IMR-90 (cell line): ENCODE measurements around the gene PRKG2. TPM values are rescaled to one million over a fixed set of nuclear protein-coding genes. Genes with fewer than 3 reads are reported as not detected.

Experiments used
- ATAC-seq: fragments of 200-7000 bp; cut with Tn5 transposase; 2 replicates; pipeline ENCODE4 v1.9.1; 2020; ENCODE audit warnings: low read depth, mild to moderate bottlenecking, moderate library complexity
- BruUV-seq: library from RNA; stranded (reverse); fragments of 400-500 nt; replicated peaks from 2 replicates; lab custom pipeline; 2021; lab: Mats Ljungman, UMichigan
- CTCF ChIA-PET: fragments of 300-600 bp; formaldehyde crosslinking; extraction: SDS; loops from one replicate; lab custom pipeline; 2021; ENCODE audit warnings: antibody characterized with exemption; lab: Yijun Ruan, JAX
- POLR2A ChIA-PET: fragments of 300-600 bp; sonication (Branson Sonifier 250); formaldehyde crosslinking; loops from one replicate; lab custom pipeline; 2022; ENCODE audit warnings: antibody characterized with exemption; ENCODE audit not compliant: unreplicated experiment; lab: Charles Lee
- DNase-seq: peaks from one replicate; pipeline ENCODE4 v3.0.0; 2013
- H2AFZ ChIP-seq: replicated peaks from 2 replicates; pipeline ENCODE3; 2013; ENCODE audit warnings: low read length, mild to moderate bottlenecking; ENCODE audit not compliant: poor library complexity
- H2AK5ac ChIP-seq: 2 replicates; pipeline ENCODE4 v1.6.1; 2013; ENCODE audit warnings: low read depth, low read length, inconsistent platforms
- H2AK9ac ChIP-seq: replicated peaks from 2 replicates; pipeline ENCODE3; 2013; ENCODE audit warnings: mild to moderate bottlenecking, low read depth, low read length, moderate library complexity; ENCODE audit not compliant: poor library complexity
- H2BK120ac ChIP-seq: 2 replicates; pipeline ENCODE4 v1.6.1; 2013; ENCODE audit warnings: low read depth, low read length, inconsistent platforms
- H2BK15ac ChIP-seq: 3 replicates; pipeline ENCODE4 v1.6.1; 2013; ENCODE audit warnings: low read depth, low read length, inconsistent platforms
- H2BK20ac ChIP-seq: 2 replicates; pipeline ENCODE4 v1.6.1; 2013; ENCODE audit warnings: low read depth, mild to moderate bottlenecking, inconsistent platforms, low read length, moderate library complexity
- H2BK5ac ChIP-seq: 2 replicates; pipeline ENCODE4 v1.6.1; 2013; ENCODE audit warnings: mild to moderate bottlenecking, low read depth, low read length, inconsistent platforms; ENCODE audit not compliant: poor library complexity, severe bottlenecking
- H3K14ac ChIP-seq: replicated peaks from 2 replicates; pipeline ENCODE4 v1.6.1; 2013; ENCODE audit warnings: low read depth, low read length, inconsistent platforms
- H3K18ac ChIP-seq: 2 replicates; pipeline ENCODE4 v1.6.1; 2013; ENCODE audit warnings: low read depth, low read length, control low read depth
- H3K23ac ChIP-seq: 2 replicates; pipeline ENCODE4 v1.6.1; 2013; ENCODE audit warnings: low read depth, low read length, inconsistent platforms
- H3K27ac ChIP-seq: 2 replicates; pipeline ENCODE4 v1.5.1; 2013; ENCODE audit warnings: mild to moderate bottlenecking, control low read depth, low read length; ENCODE audit not compliant: insufficient read depth
- H3K27me3 ChIP-seq: 2 replicates; pipeline ENCODE4 v1.6.1; 2013; ENCODE audit warnings: low read length; ENCODE audit not compliant: control insufficient read depth, insufficient read depth
- H3K36me3 ChIP-seq: 2 replicates; pipeline ENCODE4 v1.6.1; 2013; ENCODE audit warnings: low read length, mixed read lengths; ENCODE audit not compliant: control insufficient read depth, insufficient read depth
- H3K4ac ChIP-seq: 2 replicates; pipeline ENCODE4 v1.6.1; 2013; ENCODE audit warnings: low read depth, low read length, inconsistent platforms
- H3K4me1 ChIP-seq: 2 replicates; pipeline ENCODE4 v1.6.1; 2013; ENCODE audit warnings: low read length, mixed read lengths; ENCODE audit not compliant: control insufficient read depth, insufficient read depth
- H3K4me2 ChIP-seq: 2 replicates; pipeline ENCODE4 v1.6.1; 2013; ENCODE audit warnings: low read depth, mild to moderate bottlenecking, control low read depth, low read length, moderate library complexity
- H3K4me3 ChIP-seq: 2 replicates; pipeline ENCODE4 v1.5.1; 2013; ENCODE audit warnings: low read depth, mild to moderate bottlenecking, control low read depth, low read length, moderate library complexity; ENCODE audit not compliant: insufficient read depth
- H3K56ac ChIP-seq: 2 replicates; pipeline ENCODE4 v1.6.1; 2013; ENCODE audit warnings: low read length, inconsistent platforms; ENCODE audit not compliant: insufficient read depth; ENCODE audit errors: extremely low read depth
- H3K79me1 ChIP-seq, 2 experiments: 2 replicates each; pipeline ENCODE4 v1.6.1; 2013; ENCODE audit warnings: low read length in 2 of 2, inconsistent platforms in 1 of 2, low read depth in 1 of 2
- H3K9ac ChIP-seq: 2 replicates; pipeline ENCODE4 v1.6.1; 2013; ENCODE audit warnings: low read depth, low read length, control low read depth
- H3K9me1 ChIP-seq: 2 replicates; pipeline ENCODE4 v1.6.1; 2013; ENCODE audit warnings: low read length, inconsistent platforms; ENCODE audit not compliant: insufficient read depth
- H3K9me3 ChIP-seq: 2 replicates; pipeline ENCODE4 v1.6.1; 2013; ENCODE audit warnings: low read length; ENCODE audit not compliant: control insufficient read depth, insufficient read depth
- H4K20me1 ChIP-seq: 2 replicates; pipeline ENCODE4 v1.6.1; 2013; ENCODE audit warnings: low read length, inconsistent platforms; ENCODE audit not compliant: insufficient read depth
- H4K5ac ChIP-seq: 2 replicates; pipeline ENCODE4 v1.6.1; 2013; ENCODE audit warnings: mild to moderate bottlenecking, low read depth, low read length, control low read depth
- H4K8ac ChIP-seq, 2 experiments: 2 replicates each; pipeline ENCODE4 v1.6.1; 2013; ENCODE audit warnings: low read depth in 2 of 2, low read length in 2 of 2, control low read depth in 1 of 2, inconsistent platforms in 1 of 2
- H4K91ac ChIP-seq: 2 replicates; pipeline ENCODE4 v1.6.1; 2013; ENCODE audit warnings: low read depth, low read length, inconsistent platforms; ENCODE audit not compliant: insufficient read depth
- BHLHE40 ChIP-seq: fragments of 150-350 bp; IDR thresholded peaks from 2 replicates; pipeline ENCODE4 v1.6.1; 2016; ENCODE audit warnings: mild to moderate bottlenecking, low read depth, low read length
- CEBPB ChIP-seq: IDR thresholded peaks from 2 replicates; pipeline ENCODE4 v1.6.1; 2012; ENCODE audit warnings: low read depth, low read length, improper control_type of control experiment
- CTCF ChIP-seq: conservative IDR thresholded peaks from 2 replicates; pipeline ENCODE4 v1.5.1; 2012; ENCODE audit warnings: mild to moderate bottlenecking, low read depth, low read length, improper control_type of control experiment
- ELK1 ChIP-seq: fragments of 150-350 bp; IDR thresholded peaks from 2 replicates; pipeline ENCODE4 v1.6.1; 2016; ENCODE audit warnings: low read depth, mild to moderate bottlenecking, low read length, moderate library complexity, borderline replicate concordance
- FOS ChIP-seq: fragments of 150-350 bp; IDR thresholded peaks from 2 replicates; pipeline ENCODE4 v1.6.1; 2016; ENCODE audit warnings: low read depth, low read length
- MAFK ChIP-seq: IDR thresholded peaks from 2 replicates; pipeline ENCODE4 v1.6.1; 2012; ENCODE audit warnings: low read depth, low read length, improper control_type of control experiment
- MAZ ChIP-seq: IDR thresholded peaks from 2 replicates; pipeline ENCODE4 v1.6.1; 2012; ENCODE audit warnings: low read depth, mild to moderate bottlenecking, low read length, improper control_type of control experiment, moderate library complexity, borderline replicate concordance
- MXI1 ChIP-seq: IDR thresholded peaks from 2 replicates; pipeline ENCODE4 v1.6.1; 2012; ENCODE audit warnings: low read depth, mild to moderate bottlenecking, low read length, moderate library complexity, borderline replicate concordance
- NFE2L2 ChIP-seq: fragments of 150-350 bp; IDR thresholded peaks from 2 replicates; pipeline ENCODE4 v1.6.1; 2016; ENCODE audit warnings: low read depth, mild to moderate bottlenecking, low read length
- POLR2A ChIP-seq: IDR thresholded peaks from 2 replicates; pipeline ENCODE4 v1.6.1; 2012; ENCODE audit warnings: mild to moderate bottlenecking, low read depth, low read length
- RCOR1 ChIP-seq: IDR thresholded peaks from 2 replicates; pipeline ENCODE4 v1.6.1; 2012; ENCODE audit warnings: mild to moderate bottlenecking, low read length, improper control_type of control experiment; ENCODE audit not compliant: insufficient replicate concordance
- RFX5 ChIP-seq: IDR thresholded peaks from 2 replicates; pipeline ENCODE4 v1.8.0; 2012; ENCODE audit warnings: low read depth, mild to moderate bottlenecking, low read length, moderate library complexity
- SMC3 ChIP-seq: fragments of 150-350 bp; IDR thresholded peaks from 2 replicates; pipeline ENCODE4 v1.6.1; 2016; ENCODE audit warnings: low read depth, mild to moderate bottlenecking, antibody characterized with exemption, low read length, moderate library complexity
- USF2 ChIP-seq: fragments of 150-350 bp; IDR thresholded peaks from 2 replicates; pipeline ENCODE4 v1.6.1; 2017; ENCODE audit warnings: mild to moderate bottlenecking, antibody characterized with exemption, low read length, low read depth
- dilution Hi-C: fragments of 300-500 bp; cut with HindIII; formaldehyde crosslinking; loops from one replicate; pipeline ENCODE4 v1.14.3; 2018; ENCODE audit warnings: low sequenced_read_pairs; ENCODE audit not compliant: unreplicated experiment
- in situ Hi-C: fragments of 300-500 bp; cut with MboI; formaldehyde crosslinking; loops from 3 replicates; pipeline ENCODE4 v1.14.3; 2019; ENCODE audit warnings: low sequenced_read_pairs, inconsistent platforms, mixed read lengths
- intact Hi-C: fragments of 100-400 bp; cut with micrococcal nuclease; formaldehyde crosslinking; loops from 2 replicates; pipeline ENCODE4 v1.10.0; 2022
- polyA plus RNA-seq, 3 experiments: library from polyadenylated mRNA; depleted of rRNA; stranded (reverse); fragments of >200 nt; gene quantifications; 2 replicates each; pipeline ENCODE4 v1.2.3, GENCODE V29; 2012; ENCODE audit warnings: low replicate concordance in 1 of 3
- total RNA-seq: library from RNA; depleted of rRNA; stranded (reverse); fragments of >200 nt; gene quantifications from 2 replicates; pipeline ENCODE4 v1.2.3, GENCODE V29; 2012

Gene PRKG2
- total and polyA plus RNA-seq, 2 of the 4 experiments (the other 2 are of a cell fraction): 0.44 to 2.0 TPM

DNA sequence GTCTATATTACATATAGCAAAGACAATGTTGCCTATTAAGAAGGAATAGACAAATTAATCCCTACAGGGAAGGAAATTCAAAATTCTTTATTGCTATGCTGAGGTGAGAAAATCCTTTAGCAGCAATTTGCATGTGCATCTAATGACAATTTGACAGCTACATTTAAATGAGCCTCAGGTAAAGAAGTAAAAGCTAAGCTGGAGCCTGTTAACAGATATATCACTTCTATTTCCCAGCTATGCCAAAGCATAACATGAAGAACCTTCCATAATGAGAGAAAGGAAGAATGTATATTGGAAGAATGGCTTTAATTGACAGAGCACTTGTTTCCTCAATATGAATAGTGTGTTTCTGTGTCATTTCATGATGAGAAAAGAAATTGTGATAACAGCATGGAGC, 112.9 kb downstream of the PRKG2 start:
- Histone ChIP-seq H2AK9ac (no peak overlapping the region), H3K27me3 (no peaks in the 10 kb centered on the region), H2BK120ac (no peak overlapping the region), H3K9me1 (no peaks in the 10 kb centered on the region), H3K79me1 (no peaks in the 10 kb centered on the region), H3K4me3 (no peak overlapping the region), H3K27ac (no peak overlapping the region), H2AFZ (no peak overlapping the region), H3K18ac (no peak overlapping the region), H3K14ac (no peak overlapping the region), H3K9ac (no peak overlapping the region), H2AK5ac (no peak overlapping the region), H3K56ac (no peak overlapping the region), H2BK20ac (no peak overlapping the region), H4K8ac (no peak overlapping the region), H4K20me1 (no peaks in the 10 kb centered on the region), H3K36me3 (peaks cover 4% of the 10 kb centered on the region), H3K4me2 (no peak overlapping the region), H4K91ac (no peak overlapping the region), H2BK5ac (no peak overlapping the region), H4K5ac (no peak overlapping the region), H3K23ac (no peak overlapping the region), H2BK15ac (no peak overlapping the region), H3K4me1 (no peaks in the 10 kb centered on the region), H3K4ac (no peak overlapping the region), H3K9me3 (no peaks in the 10 kb centered on the region)
- DNase-seq: no peak
- CTCF ChIA-PET: interaction anchor here (0.6 to 1.0 kb wide), 4 partner anchors 33 to 250 kb away, joined by 3 to 12 read pairs (median 7); no protein-coding TSS in a partner anchor
- in situ Hi-C loops (no loop called here), dilution Hi-C loops (no loop called here), intact Hi-C loops (no loop called here)
- TF ChIP-seq FOS: no peak
- no peak for TF ChIP-seq MAZ
- no peak for TF ChIP-seq MAFK
- TF ChIP-seq ELK1: no peak
- no peak for TF ChIP-seq RFX5
- TF ChIP-seq POLR2A: no peak
- TF ChIP-seq CEBPB: no peak
- TF ChIP-seq MXI1: no peak
- no peak for TF ChIP-seq SMC3
- no peak for TF ChIP-seq BHLHE40
- no peak for TF ChIP-seq CTCF
- no peak for TF ChIP-seq USF2
- TF ChIP-seq NFE2L2: no peak
- TF ChIP-seq RCOR1: no peak
- ATAC-seq: no peak
- POLR2A ChIA-PET: no interaction called here
- BruUV-seq: no TSS peak
